Mesothelial cell of epicardium (in vitro differentiated cells): Measurements from ENCODE around the gene ATG2A. TPM values are rescaled to one million over a fixed set of nuclear protein-coding genes. Genes with fewer than 3 reads are reported as not detected.

Experiments
- DNase-seq, 2 experiments: peaks; one replicate each; pipeline ENCODE4 v3.0.0; 2021; ENCODE audit warnings: low spot score in 2 of 2; ENCODE audit not compliant: unreplicated experiment in 2 of 2
- H3K27ac Mint-ChIP-seq: 2 replicates; pipeline ENCODE4 v1.8.0; 2021; ENCODE audit warnings: mixed read lengths
- H3K27me3 Mint-ChIP-seq: 2 replicates; pipeline ENCODE4 v1.8.0; 2021; ENCODE audit warnings: low read depth, mixed read lengths
- H3K36me3 Mint-ChIP-seq: 2 replicates; pipeline ENCODE4 v1.8.0; 2021; ENCODE audit warnings: mixed read lengths
- H3K4me1 Mint-ChIP-seq: 2 replicates; pipeline ENCODE4 v1.8.0; 2021; ENCODE audit warnings: mixed read lengths
- H3K4me3 Mint-ChIP-seq: 2 replicates; pipeline ENCODE4 v1.8.0; 2021; ENCODE audit warnings: mild to moderate bottlenecking, moderate library complexity, mixed read lengths
- H3K9me3 Mint-ChIP-seq: 2 replicates; pipeline ENCODE4 v1.8.0; 2021; ENCODE audit warnings: mixed read lengths
- CTCF ChIP-seq: fragments of 200-600 bp; sonication (generic); IDR thresholded peaks from one replicate; pipeline ENCODE4 v1.5.0; 2021; ENCODE audit warnings: antibody characterized with exemption; ENCODE audit not compliant: unreplicated experiment
- total RNA-seq: library from RNA; stranded (reverse); gene quantifications from 3 replicates; pipeline ENCODE4 v1.2.1, GENCODE V29; 2021

Gene ATG2A
- total RNA-seq, 1 donor from 2014 or later = 31.7 TPM

- H3K27me3 Mint-ChIP-seq = no peaks in the 10 kb centered on the region
- TF ChIP-seq CTCF = no peak
- no peaks in the 10 kb centered on the region for H3K9me3 Mint-ChIP-seq
- peaks cover 25% of the 10 kb centered on the region for H3K36me3 Mint-ChIP-seq
- H3K27ac Mint-ChIP-seq = no peak overlapping the region
- no peak overlapping the region for H3K4me3 Mint-ChIP-seq
- DNase-seq = no peak
- H3K4me1 Mint-ChIP-seq = no peaks in the 10 kb centered on the region
These were observed 16.2 kb downstream of the ATG2A start for GRCh38 chr11:64900774-64901173.

GRCh38 chr11:64900263-64900678 is 16.7 kb downstream of the ATG2A start:
- H3K27me3 Mint-ChIP-seq = no peaks in the 10 kb centered on the region
- H3K9me3 Mint-ChIP-seq = no peaks in the 10 kb centered on the region
- no peaks in the 10 kb centered on the region for H3K4me1 Mint-ChIP-seq
- no peak for DNase-seq
- no peak overlapping the region for H3K4me3 Mint-ChIP-seq
- no peak for TF ChIP-seq CTCF
- H3K27ac Mint-ChIP-seq = no peak overlapping the region
- peaks cover 22% of the 10 kb centered on the region for H3K36me3 Mint-ChIP-seq

GRCh38 chr11:64898541-64898940 is 18.5 kb downstream of the ATG2A start:
- no peak for TF ChIP-seq CTCF
- no peak for DNase-seq
- no peak overlapping the region for H3K27ac Mint-ChIP-seq
- H3K4me1 Mint-ChIP-seq = no peaks in the 10 kb centered on the region
- H3K36me3 Mint-ChIP-seq = peaks cover 15% of the 10 kb centered on the region
- no peaks in the 10 kb centered on the region for H3K27me3 Mint-ChIP-seq
- H3K4me3 Mint-ChIP-seq = no peak overlapping the region
- H3K9me3 Mint-ChIP-seq = no peaks in the 10 kb centered on the region

GRCh38 chr11:64898076-64898445 is 18.9 kb downstream of the ATG2A start:
- DNase-seq = no peak
- Mint-ChIP-seq H3K9me3 (no peaks in the 10 kb centered on the region), H3K27me3 (no peaks in the 10 kb centered on the region), H3K4me1 (no peaks in the 10 kb centered on the region), H3K36me3 (peaks cover 14% of the 10 kb centered on the region), H3K4me3 (no peak overlapping the region), H3K27ac (no peak overlapping the region)
- TF ChIP-seq CTCF = no peak

GRCh38 chr11:64897381-64898075 is 19.5 kb downstream of the ATG2A start:
- H3K36me3 Mint-ChIP-seq = peaks cover 14% of the 10 kb centered on the region
- H3K27ac Mint-ChIP-seq = no peak overlapping the region
- H3K27me3 Mint-ChIP-seq = no peaks in the 10 kb centered on the region
- no peak overlapping the region for H3K4me3 Mint-ChIP-seq
- DNase-seq = no peak
- no peak for TF ChIP-seq CTCF
- H3K4me1 Mint-ChIP-seq = no peaks in the 10 kb centered on the region
- H3K9me3 Mint-ChIP-seq = no peaks in the 10 kb centered on the region
